Endothelial cell of umbilical vein (primary cell): ENCODE results near the gene CHID1. TPM values are rescaled to one million over a fixed set of nuclear protein-coding genes. Genes with fewer than 3 reads are reported as not detected.

Experiments used
- BruUV-seq: library from RNA; stranded (reverse); fragments of 400-500 nt; replicated peaks from 2 replicates; lab custom pipeline; 2021; lab: Mats Ljungman, UMichigan
- CTCF ChIA-PET: fragments of 300-600, 350-600 bp; sonication (Branson Sonifier 250); formaldehyde crosslinking; loops from one replicate; lab custom pipeline; 2021; ENCODE audit warnings: antibody characterized with exemption, inconsistent platforms; lab: Charles Lee
- POLR2A ChIA-PET: fragments of 300-600, 350-600 bp; sonication (Branson Sonifier 250); formaldehyde crosslinking; loops from one replicate; lab custom pipeline; 2021; ENCODE audit warnings: antibody characterized with exemption, inconsistent platforms; lab: Charles Lee
- DNase-seq: peaks from one replicate; pipeline ENCODE4 v3.0.0-alpha.2; 2011; ENCODE audit warnings: low read depth, low spot score
- FAIRE-seq: peaks from 2 replicates; lab custom pipeline; 2011; peaks lifted over from hg19 to GRCh38; lab: Jason Lieb, UNC
- H2AFZ ChIP-seq: 2 replicates; pipeline ENCODE4 v1.6.0; 2012; ENCODE audit warnings: low read depth, low read length, control low read depth, inconsistent platforms
- H3K27ac ChIP-seq: 2 replicates; pipeline ENCODE4 v1.5.1; 2011; ENCODE audit warnings: low read depth, mild to moderate bottlenecking, control low read depth, low read length, moderate library complexity; ENCODE audit not compliant: insufficient read depth
- H3K27me3 ChIP-seq, 2 experiments: 2 replicates each; pipeline versions ENCODE4 v1.6.0 to v1.6.1; 2011; ENCODE audit warnings: low read length in 2 of 2, mixed read lengths in 1 of 2; ENCODE audit not compliant: control insufficient read depth in 2 of 2, insufficient read depth in 2 of 2
- H3K36me3 ChIP-seq, 2 experiments: 2 replicates in 1 of 2; 3 replicates in 1 of 2; pipeline ENCODE4 v1.5.1; 2011; ENCODE audit warnings: low read length in 2 of 2, mild to moderate bottlenecking in 1 of 2, moderate library complexity in 1 of 2; ENCODE audit not compliant: control insufficient read depth in 2 of 2, insufficient read depth in 2 of 2; ENCODE audit errors: extremely low read depth in 1 of 2
- H3K4me1 ChIP-seq: 3 replicates; pipeline ENCODE4 v1.5.1; 2011; ENCODE audit warnings: mild to moderate bottlenecking, low read length; ENCODE audit not compliant: control insufficient read depth, insufficient read depth; ENCODE audit errors: extremely low read depth
- H3K4me2 ChIP-seq: 2 replicates; pipeline ENCODE4 v1.6.1; 2011; ENCODE audit warnings: low read length, control low read depth, mixed read lengths; ENCODE audit not compliant: insufficient read depth
- H3K4me3 ChIP-seq, 3 experiments: fragments of 200-600 bp in 1 of 3; sonication (generic), shearing (Covaris generic) in 1 of 3; replicated peaks in 1 of 3; 2 replicates each; pipeline ENCODE4 v1.5.1; 2011 to 2016; ENCODE audit warnings: control low read depth in 3 of 3, low read length in 3 of 3, mild to moderate bottlenecking in 2 of 3, inconsistent platforms in 1 of 3, low read depth in 1 of 3, moderate library complexity in 1 of 3; ENCODE audit not compliant: insufficient read depth in 1 of 3
- H3K79me2 ChIP-seq: 2 replicates; pipeline ENCODE4 v1.6.0; 2012; ENCODE audit warnings: low read length, inconsistent platforms; ENCODE audit not compliant: control insufficient read depth, insufficient read depth
- H3K9ac ChIP-seq: replicated peaks from 2 replicates; pipeline ENCODE3; 2011; ENCODE audit warnings: low read length, control low read depth; ENCODE audit not compliant: insufficient read depth; ENCODE audit errors: extremely low read depth
- H3K9me1 ChIP-seq: replicated peaks from 3 replicates; pipeline ENCODE4 v1.6.0; 2011; ENCODE audit warnings: mild to moderate bottlenecking, low read length; ENCODE audit not compliant: control insufficient read depth, insufficient read depth; ENCODE audit errors: extremely low read depth
- H3K9me3 ChIP-seq: replicated peaks from 2 replicates; pipeline ENCODE4 v1.5.1; 2012; ENCODE audit warnings: low read length, inconsistent platforms; ENCODE audit not compliant: control insufficient read depth, insufficient read depth
- H4K20me1 ChIP-seq: replicated peaks from 2 replicates; pipeline ENCODE3; 2011; ENCODE audit warnings: mild to moderate bottlenecking, low read length; ENCODE audit not compliant: control insufficient read depth, insufficient read depth; ENCODE audit errors: extremely low read depth
- EZH2 ChIP-seq: IDR thresholded peaks from 2 replicates; pipeline ENCODE4 v1.6.1; 2012; ENCODE audit warnings: borderline replicate concordance, low read depth, mild to moderate bottlenecking, moderate library complexity, low read length, inconsistent platforms; ENCODE audit not compliant: severe bottlenecking
- FOS ChIP-seq: IDR thresholded peaks from 2 replicates; pipeline ENCODE4 v1.6.1; 2011; ENCODE audit warnings: mild to moderate bottlenecking, low read length, moderate library complexity, borderline replicate concordance; ENCODE audit not compliant: insufficient read depth
- GATA2 ChIP-seq: IDR thresholded peaks from 2 replicates; pipeline ENCODE4 v1.7.0; 2011; ENCODE audit warnings: low read depth, mild to moderate bottlenecking, moderate library complexity, mixed read lengths, low read length; ENCODE audit not compliant: insufficient read length, insufficient read depth
- JUN ChIP-seq: IDR thresholded peaks from 2 replicates; pipeline ENCODE4 v1.6.1; 2011; ENCODE audit warnings: borderline replicate concordance, low read depth; ENCODE audit not compliant: insufficient read length, insufficient read depth
- POLR2A ChIP-seq: IDR thresholded peaks from 2 replicates; pipeline ENCODE4 v1.6.1; 2012; ENCODE audit warnings: low read depth, mild to moderate bottlenecking, control low read depth, low read length
- POLR2AphosphoS5 ChIP-seq: IDR thresholded peaks from 2 replicates; pipeline ENCODE4 v1.6.1; 2012; ENCODE audit warnings: low read depth, mild to moderate bottlenecking, control low read depth, low read length, moderate library complexity; ENCODE audit not compliant: insufficient read depth
- dilution Hi-C: fragments of 300-500 bp; cut with MboI; formaldehyde crosslinking; loops from one replicate; pipeline ENCODE4 v1.15.0; 2019; ENCODE audit warnings: low sequenced_read_pairs; ENCODE audit not compliant: extremely low pct_ligation_motif_present
- intact Hi-C: fragments of 100-400 bp; cut with micrococcal nuclease; formaldehyde crosslinking; loops from one replicate; pipeline ENCODE4 v1.10.0; 2022
- polyA plus RNA-seq, 4 experiments: library from polyadenylated mRNA; depleted of rRNA in 3 of 4; stranded (reverse) in 3 of 4; unstranded in 1 of 4; fragments of >200 nt; gene quantifications; 2 replicates each; pipeline versions ENCODE4 v1.2.1 to v1.2.3, GENCODE V29; 2011 to 2012; ENCODE audit warnings: missing spikeins in 1 of 4
- total RNA-seq: library from RNA; stranded (reverse); gene quantifications from 2 replicates; pipeline ENCODE4 v1.2.3, GENCODE V29; 2021
- TF ChIP-seq, protein P1 (sequence below): IDR thresholded peaks from 2 replicates; pipeline ENCODE4 v1.6.1; 2011; ENCODE audit not compliant: insufficient read depth, insufficient read length

Gene CHID1
- total and polyA plus RNA-seq, 2 donors (not counting 3 experiments of a cell fraction or from before 2014, with no cell fraction given), result 89.8 to 107 TPM

GRCh38 chr11:894575-895201 is 15.9 kb downstream of the CHID1 start:
- Histone ChIP-seq H3K4me2 (no peak overlapping the region), H3K27ac (no peak overlapping the region), H3K79me2 (no peaks in the 10 kb centered on the region), H3K4me1 (no peaks in the 10 kb centered on the region), H3K27me3 (no peaks in the 10 kb centered on the region), H3K4me3 (no peak overlapping the region), H3K9ac (no peak overlapping the region), H4K20me1 (no peaks in the 10 kb centered on the region), H3K9me3 (no peaks in the 10 kb centered on the region), H3K9me1 (no peaks in the 10 kb centered on the region), H2AFZ (no peak overlapping the region), H3K36me3 (peaks cover 0 to 5% of the 10 kb centered on the region in 2 experiments)
- dilution Hi-C loops (no loop called here), intact Hi-C loops (no loop called here)
- CTCF ChIA-PET, result interaction anchor here (0.6 to 1.6 kb wide), 4 partner anchors 20 to 157 kb away, joined by 3 read pairs; no protein-coding TSS in a partner anchor
- POLR2A ChIA-PET, result no interaction called here
- DNase-seq, result no peak
- TF ChIP-seq JUN, result no peak
- TF ChIP-seq GATA2, result no peak
- TF ChIP-seq EZH2, result no peak
- no peak for TF ChIP-seq POLR2A
- TF ChIP-seq, protein P1, sequence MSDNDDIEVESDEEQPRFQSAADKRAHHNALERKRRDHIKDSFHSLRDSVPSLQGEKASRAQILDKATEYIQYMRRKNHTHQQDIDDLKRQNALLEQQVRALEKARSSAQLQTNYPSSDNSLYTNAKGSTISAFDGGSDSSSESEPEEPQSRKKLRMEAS, result no peak
- no peak for TF ChIP-seq FOS
- no peak for TF ChIP-seq POLR2AphosphoS5
- no TSS peak for BruUV-seq
- FAIRE-seq, result no peak
